ENCODE results near the gene EFEMP2. TPM values are rescaled to one million over a fixed set of nuclear protein-coding genes. Genes with fewer than 3 reads are reported as not detected.

The EFEMP2 gene
- total RNA-seq, 2 donors from 2014 or later, result 134 to 219 TPM

DNA sequence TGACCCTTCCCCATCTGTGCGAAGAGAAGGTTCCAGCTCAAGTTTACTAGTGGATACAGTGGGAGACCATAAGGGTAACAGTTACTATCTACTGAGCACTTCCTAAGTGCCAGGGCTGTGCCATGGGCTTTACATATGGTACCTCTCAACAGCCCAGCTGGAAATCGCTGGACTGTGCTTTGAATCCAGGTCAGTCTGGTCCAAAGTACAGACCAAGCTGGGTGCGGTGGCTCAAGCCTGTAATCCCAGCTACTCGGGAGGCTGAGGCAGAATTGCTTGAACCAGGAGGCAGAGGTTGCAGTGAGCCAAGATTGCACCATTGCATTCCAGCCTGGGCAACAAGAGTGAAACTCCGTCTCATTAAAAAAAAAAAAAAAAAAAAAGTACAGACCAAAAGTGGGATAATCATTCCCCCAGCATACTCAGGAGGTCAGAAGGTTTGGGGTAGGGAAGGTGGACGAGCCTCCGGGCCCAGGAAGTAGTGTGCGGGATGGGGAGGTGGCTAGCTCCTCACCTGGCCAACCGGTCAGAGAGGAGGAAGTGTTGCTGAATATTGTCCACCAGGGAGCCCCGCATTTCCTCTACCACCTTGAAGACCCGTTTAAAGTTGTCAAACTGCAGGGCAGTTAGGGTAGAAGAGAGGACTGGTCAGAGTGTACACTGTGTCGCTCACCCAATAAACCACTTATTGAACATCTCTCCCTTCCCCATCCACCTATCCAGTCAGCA lies 13.4 kb upstream of the EFEMP2 start:
- H3K4me1 ChIP-seq (ENCODE audit: control insufficient read depth in 1 of 2, low read depth in 2 of 2), result peaks cover 11 to 34% of the 10 kb centered on the region in 2 donors
- H3K27me3 ChIP-seq (replicated peaks; ENCODE audit: insufficient read depth), result no peaks in the 10 kb centered on the region
- TF ChIP-seq, protein P1, sequence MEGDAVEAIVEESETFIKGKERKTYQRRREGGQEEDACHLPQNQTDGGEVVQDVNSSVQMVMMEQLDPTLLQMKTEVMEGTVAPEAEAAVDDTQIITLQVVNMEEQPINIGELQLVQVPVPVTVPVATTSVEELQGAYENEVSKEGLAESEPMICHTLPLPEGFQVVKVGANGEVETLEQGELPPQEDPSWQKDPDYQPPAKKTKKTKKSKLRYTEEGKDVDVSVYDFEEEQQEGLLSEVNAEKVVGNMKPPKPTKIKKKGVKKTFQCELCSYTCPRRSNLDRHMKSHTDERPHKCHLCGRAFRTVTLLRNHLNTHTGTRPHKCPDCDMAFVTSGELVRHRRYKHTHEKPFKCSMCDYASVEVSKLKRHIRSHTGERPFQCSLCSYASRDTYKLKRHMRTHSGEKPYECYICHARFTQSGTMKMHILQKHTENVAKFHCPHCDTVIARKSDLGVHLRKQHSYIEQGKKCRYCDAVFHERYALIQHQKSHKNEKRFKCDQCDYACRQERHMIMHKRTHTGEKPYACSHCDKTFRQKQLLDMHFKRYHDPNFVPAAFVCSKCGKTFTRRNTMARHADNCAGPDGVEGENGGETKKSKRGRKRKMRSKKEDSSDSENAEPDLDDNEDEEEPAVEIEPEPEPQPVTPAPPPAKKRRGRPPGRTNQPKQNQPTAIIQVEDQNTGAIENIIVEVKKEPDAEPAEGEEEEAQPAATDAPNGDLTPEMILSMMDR (IDR thresholded peaks at IDR 0.05), result no peak
- peaks cover 16% of the 10 kb centered on the region for H3K36me3 ChIP-seq
- DNase-seq (ENCODE audit: low spot score) (no peak), ATAC-seq (ENCODE audit: insufficient number of reproducible peaks, low FRiP score, low read depth) (no peak)
- no peaks in the 10 kb centered on the region for H3K9me3 ChIP-seq
- no peak overlapping the region for H3K4me3 ChIP-seq
- no peak overlapping the region for H3K27ac ChIP-seq

DNA sequence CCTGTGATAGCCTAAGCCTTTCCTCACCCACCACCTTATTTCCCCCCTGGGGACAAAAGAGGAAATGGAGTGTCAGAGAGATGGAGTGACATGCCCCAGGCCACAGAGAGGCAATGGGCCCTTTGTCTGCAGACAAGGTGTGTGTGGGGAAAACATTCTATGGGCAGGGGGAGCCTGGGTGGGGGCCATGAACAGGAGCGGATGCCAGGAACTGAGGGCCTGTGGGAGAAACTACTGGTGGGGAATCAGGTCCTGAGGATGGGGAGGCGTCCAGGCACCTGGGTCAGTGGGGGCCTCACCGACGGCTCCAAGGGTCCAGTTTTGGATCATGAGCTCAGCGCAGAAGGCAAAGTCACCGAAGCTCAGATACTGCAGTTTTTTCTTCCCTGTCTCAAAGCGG lies 12.6 kb upstream of the EFEMP2 start:
- Histone ChIP-seq H3K9me3 (no peaks in the 10 kb centered on the region), H3K36me3 (peaks cover 16% of the 10 kb centered on the region), H3K27ac (no peak overlapping the region), H3K4me3 (no peak overlapping the region), H3K4me1 (ENCODE audit: control insufficient read depth in 1 of 2, low read depth in 2 of 2) (peaks cover 11 to 34% of the 10 kb centered on the region in 2 donors), H3K27me3 (replicated peaks; ENCODE audit: insufficient read depth) (no peaks in the 10 kb centered on the region)
- ATAC-seq (ENCODE audit: insufficient number of reproducible peaks, low FRiP score, low read depth), result no peak
- TF ChIP-seq, protein P1 (IDR thresholded peaks at IDR 0.05), result no peak
- no peak for DNase-seq (ENCODE audit: low spot score)

DNA sequence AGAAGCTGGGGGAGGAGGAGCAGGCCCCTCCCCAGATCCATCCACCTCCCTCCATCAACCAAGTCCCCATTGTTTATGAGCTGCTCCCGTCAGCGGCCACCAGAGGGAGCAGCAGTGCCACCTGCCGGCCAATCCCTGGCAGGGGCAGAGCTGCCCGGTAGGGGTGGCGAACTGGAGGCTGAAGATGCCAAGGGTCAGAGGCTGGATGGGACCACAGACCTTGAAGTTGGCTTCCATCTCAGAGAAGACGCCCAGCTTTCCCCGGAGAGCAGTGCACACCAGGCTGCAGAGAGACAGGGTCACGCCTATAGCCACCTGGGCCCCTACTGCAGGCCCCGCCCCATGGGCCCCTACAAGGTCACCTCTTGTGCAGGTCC lies 12.1 kb upstream of the EFEMP2 start:
- TF ChIP-seq, protein P1 (IDR thresholded peaks at IDR 0.05), result peak; percentile 97
- DNase-seq (ENCODE audit: low spot score), result no peak
- Histone ChIP-seq H3K36me3 (peaks cover 16% of the 10 kb centered on the region), H3K4me3 (no peak overlapping the region), H3K27ac (no peak overlapping the region), H3K4me1 (ENCODE audit: control insufficient read depth in 1 of 2, low read depth in 2 of 2) (peaks cover 11 to 30% of the 10 kb centered on the region in 2 donors), H3K27me3 (replicated peaks; ENCODE audit: insufficient read depth) (no peaks in the 10 kb centered on the region), H3K9me3 (no peaks in the 10 kb centered on the region)
- no peak for ATAC-seq (ENCODE audit: insufficient number of reproducible peaks, low FRiP score, low read depth)

DNA sequence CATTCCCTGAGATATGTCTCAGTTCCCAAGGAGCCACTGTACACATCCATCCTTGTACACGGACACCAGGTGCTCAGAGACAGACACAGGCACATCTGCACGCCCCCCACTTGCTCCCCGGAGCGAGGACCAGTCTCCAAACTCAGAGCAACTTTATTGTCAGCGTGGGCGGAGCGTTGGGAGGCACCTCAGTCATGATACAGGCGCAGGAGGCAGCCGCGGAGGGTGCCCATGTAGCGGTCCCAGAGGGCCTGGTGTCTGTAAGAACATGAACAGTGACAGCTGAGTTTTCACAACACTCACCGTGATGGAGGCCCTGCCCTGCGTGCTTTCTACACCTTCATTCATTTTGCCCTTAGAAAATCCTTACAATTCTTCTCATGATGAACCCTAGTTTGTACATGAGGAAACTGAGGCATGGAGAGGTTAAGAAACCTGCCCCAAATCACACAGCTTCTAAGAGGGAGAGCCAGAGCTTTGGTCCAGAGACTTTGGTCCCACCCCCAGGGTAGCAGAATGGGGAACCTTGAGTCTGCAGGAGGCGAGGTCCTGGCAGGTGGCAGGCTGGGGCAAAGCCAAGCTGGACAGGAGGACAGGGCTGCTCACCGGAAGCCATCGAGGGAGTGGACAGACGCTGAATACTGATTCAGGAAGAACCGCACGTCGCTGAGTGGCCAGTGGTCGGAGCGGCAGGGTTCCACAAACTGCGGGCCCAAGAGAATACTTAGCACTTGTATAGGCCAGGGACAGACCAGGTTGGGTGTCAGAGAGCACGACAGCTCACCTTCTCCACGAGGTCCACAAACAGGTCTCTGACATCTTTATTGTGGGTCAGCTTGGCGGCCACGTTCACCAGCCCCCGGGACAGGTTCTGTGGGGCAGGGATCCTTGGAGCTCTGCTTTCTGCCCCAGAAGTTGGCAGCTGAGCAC lies 11.5 kb upstream of the EFEMP2 start:
- Histone ChIP-seq H3K9me3 (no peaks in the 10 kb centered on the region), H3K27ac (no peak overlapping the region), H3K4me3 (no peak overlapping the region), H3K4me1 (ENCODE audit: control insufficient read depth in 1 of 2, low read depth in 2 of 2) (peaks cover 11 to 23% of the 10 kb centered on the region in 2 donors), H3K27me3 (replicated peaks; ENCODE audit: insufficient read depth) (no peaks in the 10 kb centered on the region), H3K36me3 (peaks cover 16% of the 10 kb centered on the region)
- no peak for DNase-seq (ENCODE audit: low spot score)
- no peak for ATAC-seq (ENCODE audit: insufficient number of reproducible peaks, low FRiP score, low read depth)
- TF ChIP-seq, protein P1 (IDR thresholded peaks at IDR 0.05), result no peak

Data from thoracic aorta (tissue), 2 donors.